K562 (cell line): ENCODE measurements around the gene BCL7B. TPM values are rescaled to one million over a fixed set of nuclear protein-coding genes. Genes with fewer than 3 reads are reported as not detected.
A peak's percentile ranks its signal among the peaks of the same experiment; 100 is the strongest.

Experiments used
- FOXA3 ChIP-seq, 2 experiments: fragments of 450-650 bp in 1 of 2; sonication (generic) in 1 of 2; formaldehyde crosslinking; IDR thresholded peaks in 1 of 2; conservative IDR thresholded peaks in 1 of 2; 2 replicates each; pipeline versions ENCODE4 v1.4.0 to v1.8.0; 2020 to 2022; ENCODE audit warnings: mild to moderate bottlenecking in 2 of 2, missing genetic modification reagents in 1 of 2
- WHSC1 ChIP-seq: IDR thresholded peaks from one replicate; pipeline ENCODE4 v1.6.1; 2012; ENCODE audit warnings: low read length, control low read depth, inconsistent platforms
- polyA plus RNA-seq, 8 experiments: library from polyadenylated mRNA; depleted of rRNA in 4 of 8; stranded (reverse) in 5 of 8; unstranded in 3 of 8; fragments of >200 nt; fragmentation: Nextera tagmentation in 2 of 8; fragmentation: Illumina TruSeq in 1 of 8; extraction: Ambion mirVana in 2 of 8; extraction: Trizol in 1 of 8; gene quantifications; 2 replicates each; pipeline versions ENCODE4 v1.2.1 to v1.2.3, GENCODE V29; 2011 to 2014; ENCODE audit warnings: inconsistent platforms in 1 of 8, missing spikeins in 1 of 8
- total RNA-seq, 7 experiments: library from RNA; depleted of rRNA in 6 of 7; stranded (reverse); fragments of >200 nt in 6 of 7; fragmentation: Illumina TruSeq in 2 of 7; extraction: Trizol in 2 of 7; gene quantifications; 2 replicates each; pipeline versions ENCODE4 v1.2.1 to v1.2.3, GENCODE V29; 2011 to 2021; ENCODE audit warnings: low replicate concordance in 1 of 7
- TF ChIP-seq, protein P1 (sequence below): fragments of 200-800 bp; sonication (Bioruptor generic); IDR thresholded peaks from 2 replicates; pipeline ENCODE4 v1.6.1; 2017; ENCODE audit warnings: missing genetic modification characterization, missing compliant biosample characterization
- TF ChIP-seq, protein P2 (sequence below): sonication (generic); formaldehyde crosslinking; IDR thresholded peaks from 2 replicates; pipeline ENCODE4 v1.8.0; 2022; ENCODE audit warnings: missing genetic modification reagents, mild to moderate bottlenecking, borderline replicate concordance

The BCL7B gene
- total and polyA plus RNA-seq, 9 of the 15 experiments (the other 6 are each of a cell fraction or from before 2014, with no cell fraction given) = 10.0 to 73.2 (median 32.9) TPM

DNA sequence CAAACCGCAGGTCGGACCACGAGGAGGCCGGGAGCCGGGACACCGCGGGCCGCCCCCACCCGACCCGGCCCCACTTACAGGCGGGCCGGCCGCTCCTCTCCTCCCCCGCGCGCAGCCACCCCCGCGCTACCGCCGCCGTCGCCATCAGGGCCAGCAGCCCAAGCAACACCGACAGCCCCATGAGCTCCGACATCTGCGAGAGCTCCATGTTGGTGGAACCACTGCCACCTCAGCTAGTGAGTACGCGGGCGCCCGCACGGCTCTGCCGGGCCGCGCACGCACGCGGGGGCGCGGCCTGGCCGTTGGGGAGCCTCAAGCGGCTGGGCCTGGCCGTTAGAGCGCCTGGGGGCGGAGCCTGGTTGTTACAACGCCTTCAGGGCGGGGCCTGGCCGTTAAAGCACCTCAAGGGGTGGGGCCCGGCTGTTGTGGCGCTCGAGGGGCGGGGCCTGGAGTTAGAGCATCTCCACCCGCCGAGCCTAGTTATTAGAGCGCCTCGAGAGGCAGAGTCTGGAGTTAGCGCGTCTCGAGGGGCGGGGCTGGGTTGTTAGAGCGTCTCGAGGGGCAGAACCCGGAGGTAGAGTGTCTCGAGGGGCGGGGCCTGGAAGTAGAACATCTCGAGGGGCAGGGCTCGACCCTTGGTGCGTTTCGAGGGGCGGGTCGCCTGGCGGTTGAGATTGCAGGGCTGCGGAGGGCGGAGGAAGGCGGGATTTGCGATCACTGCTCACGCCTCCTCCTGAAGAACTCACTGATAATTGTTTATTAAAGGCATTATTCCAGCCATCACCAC, 21.0 kb upstream of the BCL7B start, which contains the start of gene TBL2 (continued):
- TF ChIP-seq, protein P1, sequence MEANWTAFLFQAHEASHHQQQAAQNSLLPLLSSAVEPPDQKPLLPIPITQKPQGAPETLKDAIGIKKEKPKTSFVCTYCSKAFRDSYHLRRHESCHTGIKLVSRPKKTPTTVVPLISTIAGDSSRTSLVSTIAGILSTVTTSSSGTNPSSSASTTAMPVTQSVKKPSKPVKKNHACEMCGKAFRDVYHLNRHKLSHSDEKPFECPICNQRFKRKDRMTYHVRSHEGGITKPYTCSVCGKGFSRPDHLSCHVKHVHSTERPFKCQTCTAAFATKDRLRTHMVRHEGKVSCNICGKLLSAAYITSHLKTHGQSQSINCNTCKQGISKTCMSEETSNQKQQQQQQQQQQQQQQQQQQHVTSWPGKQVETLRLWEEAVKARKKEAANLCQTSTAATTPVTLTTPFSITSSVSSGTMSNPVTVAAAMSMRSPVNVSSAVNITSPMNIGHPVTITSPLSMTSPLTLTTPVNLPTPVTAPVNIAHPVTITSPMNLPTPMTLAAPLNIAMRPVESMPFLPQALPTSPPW (CRISPR knock-in tag) = peak; percentile 80
- no peak for TF ChIP-seq WHSC1
- TF ChIP-seq, protein P2, sequence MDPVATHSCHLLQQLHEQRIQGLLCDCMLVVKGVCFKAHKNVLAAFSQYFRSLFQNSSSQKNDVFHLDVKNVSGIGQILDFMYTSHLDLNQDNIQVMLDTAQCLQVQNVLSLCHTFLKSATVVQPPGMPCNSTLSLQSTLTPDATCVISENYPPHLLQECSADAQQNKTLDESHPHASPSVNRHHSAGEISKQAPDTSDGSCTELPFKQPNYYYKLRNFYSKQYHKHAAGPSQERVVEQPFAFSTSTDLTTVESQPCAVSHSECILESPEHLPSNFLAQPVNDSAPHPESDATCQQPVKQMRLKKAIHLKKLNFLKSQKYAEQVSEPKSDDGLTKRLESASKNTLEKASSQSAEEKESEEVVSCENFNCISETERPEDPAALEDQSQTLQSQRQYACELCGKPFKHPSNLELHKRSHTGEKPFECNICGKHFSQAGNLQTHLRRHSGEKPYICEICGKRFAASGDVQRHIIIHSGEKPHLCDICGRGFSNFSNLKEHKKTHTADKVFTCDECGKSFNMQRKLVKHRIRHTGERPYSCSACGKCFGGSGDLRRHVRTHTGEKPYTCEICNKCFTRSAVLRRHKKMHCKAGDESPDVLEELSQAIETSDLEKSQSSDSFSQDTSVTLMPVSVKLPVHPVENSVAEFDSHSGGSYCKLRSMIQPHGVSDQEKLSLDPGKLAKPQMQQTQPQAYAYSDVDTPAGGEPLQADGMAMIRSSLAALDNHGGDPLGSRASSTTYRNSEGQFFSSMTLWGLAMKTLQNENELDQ = no peak
- TF ChIP-seq FOXA3 (CRISPR knock-in tag; conservative IDR thresholded peaks at IDR 0.05 in 1 of 2, IDR thresholded peaks at IDR 0.05 in 1 of 2) = 0 out of 4 replicates have a peak, but pooled peaks of 1 of the 2 experiments have one; percentile 8
